NAMALWA (cell line): ENCODE data around the gene FAM83G.
"Not testable (repeated sequence)": the region's sequence is repeated elsewhere in the genome, so short reads cannot be mapped to it uniquely, and the experiment has no call there.

Experiments used
- DNase-seq: peaks from one replicate; pipeline ENCODE4 v3.0.0-alpha.2; 2015; ENCODE audit warnings: low spot score

Gene FAM83G

GRCh38 chr17:19004421-19005136 lies at the start of gene FAM83G:
Gene FAM83G (minus strand): TSS chr17:19004764. CDS start chr17:19004041, 723 bp downstream.
- peak; percentile 61 for DNase-seq

GRCh38 chr17:19048826-19049225 lies 44.3 kb upstream of the FAM83G start:
- not testable (repeated sequence) for DNase-seq

GRCh38 chr17:19047510-19047909 lies 42.9 kb upstream of the FAM83G start:
- not testable (repeated sequence) for DNase-seq

DNA sequence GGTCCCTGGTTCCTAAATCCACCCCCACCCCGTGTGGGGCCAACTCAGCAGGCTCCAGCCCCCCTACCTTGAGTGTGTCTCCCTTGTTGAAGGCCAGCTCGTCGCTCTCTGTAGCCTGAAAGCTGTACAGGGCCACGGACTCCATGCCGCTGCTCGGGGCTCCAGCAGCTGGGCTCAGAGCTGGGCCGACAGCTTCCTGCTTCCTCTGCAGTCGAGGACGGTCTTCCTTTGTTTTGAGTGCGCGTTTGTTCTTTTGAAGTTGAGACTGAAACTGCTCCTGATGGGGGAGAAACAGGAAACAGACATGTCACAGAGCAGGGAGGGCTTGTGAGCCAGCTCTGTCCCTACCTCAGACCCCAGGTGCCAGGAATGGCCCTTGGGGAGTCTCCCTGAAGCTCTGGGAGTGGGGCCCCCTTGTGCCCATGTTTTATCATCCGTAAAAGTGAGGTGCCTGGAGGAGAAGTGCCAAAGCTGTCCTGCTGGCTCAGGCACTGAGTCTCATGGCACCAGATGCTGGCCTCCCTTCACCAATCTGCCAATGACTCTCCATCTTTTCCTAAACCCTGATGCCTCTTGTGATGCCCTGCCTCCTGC lies 42.3 kb upstream of the FAM83G start, which contains the start of gene GRAP:
Gene GRAP, minus strand, starts transcription at position 176 of the 594 bp plus-strand sequence. Its CDS starts 31 bp downstream, at position 145.
- not testable (repeated sequence) for DNase-seq

GRCh38 chr17:19044643-19045042 lies 40.1 kb upstream of the FAM83G start:
- not testable (repeated sequence) for DNase-seq

- not testable (repeated sequence) for DNase-seq
Measured at GRCh38 chr17:19043032-19043431, 38.5 kb upstream of the FAM83G start.

GRCh38 chr17:19042369-19042768 lies 37.8 kb upstream of the FAM83G start:
- not testable (repeated sequence) for DNase-seq

GRCh38 chr17:19041871-19042270 lies 37.3 kb upstream of the FAM83G start:
- DNase-seq: not testable (repeated sequence)

DNA sequence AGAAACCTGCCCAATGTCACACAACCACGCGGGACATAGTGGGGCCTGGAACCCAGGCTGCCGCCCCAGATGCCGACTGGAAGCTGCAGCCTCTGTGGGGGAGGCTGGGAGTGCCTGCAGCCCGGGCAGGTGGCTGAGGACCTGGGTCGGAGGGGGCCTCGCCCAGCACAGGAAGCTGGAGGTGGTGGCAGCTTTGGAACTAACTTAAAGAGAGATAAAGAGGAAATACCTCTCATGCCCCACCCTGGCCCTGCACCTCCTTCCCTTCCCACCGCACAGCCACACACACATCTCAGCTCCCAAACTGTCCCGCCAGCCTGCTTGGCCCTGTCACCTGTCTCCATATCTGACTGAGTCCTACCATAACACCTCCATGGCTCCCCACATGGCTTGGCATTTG lies 35.8 kb upstream of the FAM83G start:
- not testable (repeated sequence) for DNase-seq

DNA sequence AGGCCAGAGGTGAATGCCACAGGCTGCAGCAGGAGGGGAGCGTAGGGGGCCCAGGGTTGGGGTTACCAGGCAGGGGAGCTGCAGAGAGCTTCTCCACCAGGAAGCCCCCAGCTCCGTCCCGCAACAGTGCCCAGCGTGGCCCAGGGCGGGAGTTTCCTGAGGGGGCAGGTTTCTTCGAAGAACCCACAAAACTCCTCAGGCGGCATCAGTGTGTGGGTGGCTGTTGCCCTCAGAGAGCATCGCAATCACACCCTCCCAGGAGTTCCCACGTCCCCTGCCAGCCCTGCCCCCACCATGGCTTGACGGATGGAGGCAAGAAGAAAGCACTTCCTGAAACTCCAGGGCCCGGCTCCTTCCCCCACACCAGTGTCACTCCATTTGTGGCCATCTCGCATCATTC lies 34.2 kb upstream of the FAM83G start:
- not testable (repeated sequence) for DNase-seq

- not testable (repeated sequence) for DNase-seq
Measured at GRCh38 chr17:19038007-19038406, 33.4 kb upstream of the FAM83G start.

DNA sequence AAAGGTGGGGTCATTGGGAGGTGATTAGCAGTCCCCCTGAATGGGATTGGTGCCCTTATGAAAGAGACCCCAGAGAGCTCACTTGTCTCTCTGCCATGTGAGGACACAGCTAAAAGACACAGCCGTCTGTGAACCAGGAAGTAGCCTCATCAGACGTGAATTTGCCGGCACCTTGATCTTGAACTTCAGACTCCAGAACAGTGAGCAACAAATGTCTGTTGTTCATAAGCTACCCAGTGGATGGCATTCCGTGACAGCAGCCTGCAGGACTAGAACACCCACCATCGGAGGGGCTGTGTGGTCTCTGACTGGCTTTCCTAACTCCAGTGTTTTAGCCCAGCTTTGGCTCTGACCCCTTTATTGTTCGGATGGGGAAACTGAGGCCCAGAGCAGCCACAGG lies 33.0 kb upstream of the FAM83G start:
- DNase-seq: not testable (repeated sequence)

GRCh38 chr17:19036186-19036585 lies 31.6 kb upstream of the FAM83G start:
- DNase-seq: not testable (repeated sequence)

GRCh38 chr17:19032377-19032988 lies 27.9 kb upstream of the FAM83G start:
- not testable (repeated sequence) for DNase-seq

DNA sequence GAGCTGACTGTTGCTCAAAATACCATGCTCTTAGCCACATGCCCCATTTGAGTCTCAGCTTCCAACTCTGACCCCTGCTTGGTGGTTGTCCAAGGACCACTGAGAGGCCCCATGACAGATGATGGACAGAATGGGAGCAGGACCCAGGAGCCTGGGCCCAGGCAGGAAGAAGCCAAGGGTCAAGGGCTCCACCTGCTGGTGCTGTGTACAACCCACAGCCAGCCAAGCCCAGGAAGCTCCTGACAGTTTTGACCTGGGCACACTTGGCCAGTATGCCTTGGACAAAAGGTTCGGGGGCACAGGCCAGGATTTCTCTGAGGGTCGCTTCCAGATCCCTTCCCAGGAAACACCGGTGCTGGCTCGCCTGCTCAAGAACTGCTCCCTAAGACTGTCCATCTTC lies 27.2 kb upstream of the FAM83G start:
- not testable (repeated sequence) for DNase-seq

- DNase-seq: not testable (repeated sequence)
Measured at GRCh38 chr17:19030771-19031449, 26.3 kb upstream of the FAM83G start.

DNA sequence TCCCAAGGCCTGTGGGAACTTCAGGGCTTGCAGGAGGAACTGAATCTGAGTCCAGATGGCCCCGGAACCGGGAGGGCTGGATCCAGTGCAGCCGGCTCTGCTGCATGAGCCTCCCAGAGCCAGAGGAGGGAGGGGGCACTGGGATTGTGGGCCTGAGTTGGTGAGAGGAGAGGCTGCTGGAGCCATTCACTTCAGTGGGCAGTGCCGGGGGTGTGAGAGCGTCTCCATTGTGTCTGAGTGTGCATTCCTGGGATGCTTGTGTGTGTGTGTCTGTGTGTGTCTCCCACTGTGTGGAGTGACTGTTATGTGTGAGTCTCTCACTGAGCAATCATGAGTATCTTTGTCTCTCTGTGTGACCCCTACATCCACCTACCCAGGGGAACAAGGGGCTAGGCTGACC lies 25.2 kb upstream of the FAM83G start:
- DNase-seq: not testable (repeated sequence)

- not testable (repeated sequence) for DNase-seq
Measured at GRCh38 chr17:19028671-19029070, 24.1 kb upstream of the FAM83G start.

- DNase-seq: no peak
Measured at GRCh38 chr17:19024101-19025078, 19.8 kb upstream of the FAM83G start.

DNA sequence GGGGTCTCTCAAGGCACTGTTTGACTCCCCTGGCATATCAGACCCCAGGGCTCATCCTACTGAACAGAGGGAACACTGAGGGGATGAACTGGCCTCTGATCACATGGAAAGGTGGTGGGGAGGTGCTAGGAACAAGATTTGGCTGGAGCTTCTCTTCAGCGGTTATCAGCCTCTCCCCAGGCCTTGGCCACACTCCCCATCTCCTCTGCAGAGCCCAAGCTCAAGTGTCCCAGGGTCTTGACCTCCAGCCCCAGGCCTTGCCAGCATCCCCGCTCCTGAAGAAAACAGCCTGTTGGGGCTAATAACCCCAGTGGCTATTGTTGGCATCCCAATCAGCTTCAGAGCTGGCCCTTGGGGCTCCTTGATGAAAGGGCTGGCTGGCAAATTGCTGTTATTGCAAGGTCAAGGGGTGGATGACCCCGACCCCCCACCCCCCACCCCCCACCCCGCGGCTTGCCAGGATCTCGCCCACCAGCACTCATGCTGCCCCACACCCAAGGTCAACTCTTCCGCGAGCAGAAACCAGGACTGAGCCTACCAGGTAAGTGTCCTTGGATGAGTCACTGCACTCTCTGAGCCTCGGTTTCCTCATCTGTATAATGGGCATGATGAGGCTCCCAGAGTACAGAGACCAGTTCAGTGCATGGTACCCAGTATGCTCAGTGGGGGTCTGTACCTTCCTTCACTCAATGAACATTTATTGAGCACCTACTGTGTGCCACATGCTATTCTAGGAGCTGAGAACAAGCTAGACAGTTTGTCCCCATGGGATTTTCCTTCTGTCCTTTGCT lies 18.8 kb upstream of the FAM83G start:
- no peak for DNase-seq
